Esophagus squamous epithelium (tissue), 5 donors: Measurements from ENCODE around the gene TDO2. TPM values are rescaled to one million over a fixed set of nuclear protein-coding genes. Genes with fewer than 3 reads are reported as not detected.

Experiments
- DNase-seq: peaks from one replicate; lab custom pipeline; 2025; lab: John Stamatoyannopoulos, UW
- H3K27ac ChIP-seq, 4 donors: fragments of 200-600 bp; sonication (generic); one replicate each; pipeline ENCODE4 v1.5.1; 2016 to 2019; ENCODE audit warnings: mild to moderate bottlenecking in 1 of 4
- H3K27me3 ChIP-seq, 4 donors: fragments of 200-600 bp; sonication (generic); 1 replicate in 3 of 4; 2 replicates in 1 of 4; pipeline versions ENCODE4 v1.5.1 to v1.6.0; 2017 to 2021; ENCODE audit warnings: antibody characterized with exemption in 1 of 4
- H3K36me3 ChIP-seq, 3 donors: fragments of 200-600 bp; sonication (generic); one replicate each; pipeline ENCODE4 v1.5.1; 2016 to 2019
- H3K4me1 ChIP-seq, 3 donors: fragments of 200-600 bp; sonication (generic); one replicate each; pipeline ENCODE4 v1.5.1; 2017 to 2019
- H3K4me3 ChIP-seq, 4 donors: fragments of 200-600 bp; sonication (generic); 1 replicate in 3 of 4; 2 replicates in 1 of 4; pipeline ENCODE4 v1.5.1; 2016 to 2019; ENCODE audit warnings: mild to moderate bottlenecking in 2 of 4, moderate library complexity in 1 of 4
- H3K9me3 ChIP-seq, 3 donors: fragments of 200-600 bp; sonication (generic); one replicate each; pipeline ENCODE4 v1.5.1; 2016 to 2019
- CTCF ChIP-seq, 6 experiments: fragments of 450-650 bp in 4 of 6; fragments of 200-600 bp in 2 of 6; sonication (generic) in 2 of 6; IDR thresholded peaks; one replicate each; pipeline ENCODE4 v1.5.1; 2016 to 2019; ENCODE audit warnings: antibody characterized with exemption in 6 of 6, mild to moderate bottlenecking in 4 of 6, moderate library complexity in 4 of 6
- POLR2A ChIP-seq, 4 donors: fragments of 450-650 bp; IDR thresholded peaks; one replicate each; pipeline ENCODE4 v1.6.1; 2017; ENCODE audit warnings: antibody characterized with exemption in 4 of 4, mild to moderate bottlenecking in 4 of 4, moderate library complexity in 3 of 4
- WGBS, 2 donors: methylation state at CpG; one replicate each; pipeline ENCODE4 v1.1.5; 2018; 5-methylcytosine and 5-hydroxymethylcytosine counted together
- intact Hi-C: fragments of 100-400 bp; cut with DNase I; formaldehyde crosslinking; loops from one replicate; pipeline ENCODE4 v1.15.0; 2022
- total RNA-seq, 4 donors: library from RNA; depleted of rRNA; stranded (reverse); fragments of >200 nt; gene quantifications; one replicate each; pipeline ENCODE4 v1.1.0, GENCODE V29; 2016
- donor health status: DM: yes; HTN: yes; CAD: no.

The TDO2 gene
- total RNA-seq, result 1 to 10 TPM in 1 of 4 donors, under 1 TPM in 1, not detected in 2; 0.40 to 2.0 TPM

- Histone ChIP-seq H3K4me1 (peaks cover 0 to 22% (median 0%) of the 10 kb centered on the region in 3 donors), H3K4me3 (no peak within 1 kb of the TSS), H3K9me3 (no peaks in the 10 kb centered on the region), H3K36me3 (no peaks in the 10 kb centered on the region), H3K27ac (no peak within 1 kb of the TSS), H3K27me3 (no peaks in the 10 kb centered on the region)
- WGBS, 2 donors, result 42 to 47% methylated on average over 1 of the region's 1 CpG
- intact Hi-C loops, result no loop called here
- TF ChIP-seq CTCF (IDR thresholded peaks at IDR 0.05) (no peak), POLR2A (IDR thresholded peaks at IDR 0.05) (no peak)
- no peak for DNase-seq
Observed at GRCh38 chr4:155903453-155903852, at the start of gene TDO2. Gene TDO2 (plus strand): TSS chr4:155903696. CDS start chr4:155903759, 63 bp downstream.

- TF ChIP-seq POLR2A (IDR thresholded peaks at IDR 0.05) (no peak), CTCF (IDR thresholded peaks at IDR 0.05) (no peak)
- DNase-seq, result no peak
- H3K9me3 ChIP-seq, result no peaks in the 10 kb centered on the region
- H3K27me3 ChIP-seq, result no peaks in the 10 kb centered on the region
- WGBS, 2 donors, result 54 to 63% methylated on average over 4 to 6 of the region's 6 CpGs
- no peaks in the 10 kb centered on the region for H3K36me3 ChIP-seq
- intact Hi-C loops, result no loop called here
- H3K4me1 ChIP-seq, result no peaks in the 10 kb centered on the region
- no peak overlapping the region for H3K27ac ChIP-seq
- H3K4me3 ChIP-seq, result no peak overlapping the region
Observed at GRCh38 chr4:155854582-155855226, 48.8 kb upstream of the TDO2 start.

- Histone ChIP-seq H3K27ac (peak overlapping the region in 1 of 4 donors; percentile 32), H3K27me3 (no peaks in the 10 kb centered on the region), H3K36me3 (no peaks in the 10 kb centered on the region), H3K4me1 (no peaks in the 10 kb centered on the region), H3K9me3 (no peaks in the 10 kb centered on the region), H3K4me3 (no peak overlapping the region)
- 47 to 59% methylated on average over 2 of the region's 2 CpGs for WGBS, 2 donors
- DNase-seq, result no peak
- TF ChIP-seq CTCF (IDR thresholded peaks at IDR 0.05) (no peak), POLR2A (IDR thresholded peaks at IDR 0.05) (no peak)
- intact Hi-C loops, result no loop called here
Observed at GRCh38 chr4:155855897-155856296, 47.6 kb upstream of the TDO2 start.

GRCh38 chr4:155866177-155866576 is 37.3 kb upstream of the TDO2 start, which contains the start of gene ASIC5:
Gene ASIC5 (minus strand): TSS chr4:155866277. CDS start chr4:155866226, 51 bp downstream.
- no peak for DNase-seq
- WGBS, 2 donors, result 0% methylated on average over 1 of the region's 1 CpG
- Histone ChIP-seq H3K4me1 (no peaks in the 10 kb centered on the region), H3K36me3 (no peaks in the 10 kb centered on the region), H3K27me3 (no peaks in the 10 kb centered on the region), H3K27ac (no peak within 1 kb of the TSS), H3K4me3 (no peak within 1 kb of the TSS), H3K9me3 (no peaks in the 10 kb centered on the region)
- intact Hi-C loops, result no loop called here
- TF ChIP-seq POLR2A (IDR thresholded peaks at IDR 0.05) (no peak), CTCF (IDR thresholded peaks at IDR 0.05) (no peak)

- Histone ChIP-seq H3K4me3 (no peak overlapping the region), H3K9me3 (no peaks in the 10 kb centered on the region), H3K27ac (no peak overlapping the region), H3K27me3 (no peaks in the 10 kb centered on the region), H3K4me1 (no peaks in the 10 kb centered on the region), H3K36me3 (no peaks in the 10 kb centered on the region)
- intact Hi-C loops, result no loop called here
- no peak for TF ChIP-seq POLR2A (IDR thresholded peaks at IDR 0.05)
- TF ChIP-seq CTCF (IDR thresholded peaks at IDR 0.05), result no peak
- DNase-seq, result no peak
- WGBS, 2 donors, result 71 to 73% methylated on average over 1 of the region's 1 CpG
Observed at GRCh38 chr4:155875878-155876277, 27.6 kb upstream of the TDO2 start.
